Measurements from ENCODE around the gene MARK1.

- TF ChIP-seq CTCF (conservative IDR thresholded peaks at IDR 0.05; ENCODE audit: low read length) (no peak), EZH2phosphoT487 (IDR thresholded peaks at IDR 0.05; ENCODE audit: borderline replicate concordance, low read depth, low read length) (no peak)
Observed at GRCh38 chr1:220551718-220552117, 23.8 kb downstream of the MARK1 start.
